GM21576 (cell line): ENCODE measurements around the gene GPC5.

Experiments
- ATAC-seq: cut with Tn5 transposase; IDR thresholded peaks from one replicate; pipeline ENCODE4 v1.9.1; 2021; ENCODE audit warnings: mild to moderate bottlenecking, moderate library complexity; ENCODE audit not compliant: unreplicated experiment

The GPC5 gene

GRCh38 chr13:92315265-92315664 lies 916.8 kb downstream of the GPC5 start:
- ATAC-seq: no peak

- ATAC-seq: no peak
These were observed 917.6 kb downstream of the GPC5 start for GRCh38 chr13:92316030-92316429.

GRCh38 chr13:92317066-92317465 lies 918.6 kb downstream of the GPC5 start:
- ATAC-seq: no peak

- ATAC-seq: no peak
These were observed 921.9 kb downstream of the GPC5 start for GRCh38 chr13:92320323-92320722.

- no peak for ATAC-seq
These were observed 922.8 kb downstream of the GPC5 start for GRCh38 chr13:92321174-92321573.

- no peak for ATAC-seq
These were observed 947.2 kb downstream of the GPC5 start for GRCh38 chr13:92345627-92346026.

GRCh38 chr13:92346046-92346445 lies 947.6 kb downstream of the GPC5 start:
- ATAC-seq: no peak

- ATAC-seq: no peak
These were observed 956.2 kb downstream of the GPC5 start for GRCh38 chr13:92354583-92354982.

- ATAC-seq: no peak
These were observed 956.8 kb downstream of the GPC5 start for GRCh38 chr13:92355213-92355612.

GRCh38 chr13:92362717-92363116 lies 964.3 kb downstream of the GPC5 start:
- no peak for ATAC-seq

- no peak for ATAC-seq
These were observed 967.5 kb downstream of the GPC5 start for GRCh38 chr13:92365904-92366303.

- ATAC-seq: no peak
These were observed 979.0 kb downstream of the GPC5 start for GRCh38 chr13:92377396-92377795.

- no peak for ATAC-seq
These were observed 981.0 kb downstream of the GPC5 start for GRCh38 chr13:92379371-92379770.

- no peak for ATAC-seq
These were observed 986.0 kb downstream of the GPC5 start for GRCh38 chr13:92384410-92384809.

- ATAC-seq: no peak
These were observed 988.8 kb downstream of the GPC5 start for GRCh38 chr13:92387245-92387644.

GRCh38 chr13:92390217-92390616 lies 991.8 kb downstream of the GPC5 start:
- no peak for ATAC-seq

- ATAC-seq: no peak
These were observed 1005.2 kb downstream of the GPC5 start for GRCh38 chr13:92403606-92404005.

- no peak for ATAC-seq
These were observed 1009.4 kb downstream of the GPC5 start for GRCh38 chr13:92407858-92408257.

- ATAC-seq: no peak
These were observed 1014.1 kb downstream of the GPC5 start for GRCh38 chr13:92412481-92412880.

- no peak for ATAC-seq
These were observed 1014.6 kb downstream of the GPC5 start for GRCh38 chr13:92412996-92413395.

- ATAC-seq: no peak
These were observed 1015.0 kb downstream of the GPC5 start for GRCh38 chr13:92413452-92413851.

- ATAC-seq: no peak
These were observed 1016.4 kb downstream of the GPC5 start for GRCh38 chr13:92414851-92415250.

GRCh38 chr13:92415781-92416180 lies 1017.4 kb downstream of the GPC5 start:
- no peak for ATAC-seq
